Chondrocyte (in vitro differentiated cells): ENCODE results near the gene GMPR. TPM values are rescaled to one million over a fixed set of nuclear protein-coding genes. Genes with fewer than 3 reads are reported as not detected.

ENCODE experiments used
- DNase-seq: peaks from one replicate; pipeline ENCODE4 v3.0.0; 2021; ENCODE audit warnings: mixed read lengths, low spot score
- H3K27ac Mint-ChIP-seq: one replicate; pipeline ENCODE4 v1.8.0; 2021; ENCODE audit warnings: mild to moderate bottlenecking, moderate library complexity, mixed read lengths; ENCODE audit not compliant: unreplicated experiment
- H3K27me3 Mint-ChIP-seq: 2 replicates; pipeline ENCODE4 v1.8.0; 2021; ENCODE audit warnings: low read depth, mixed read lengths
- H3K36me3 Mint-ChIP-seq: 2 replicates; pipeline ENCODE4 v1.8.0; 2021; ENCODE audit warnings: low read depth, mixed read lengths
- H3K4me1 Mint-ChIP-seq: 2 replicates; pipeline ENCODE4 v1.8.0; 2021; ENCODE audit warnings: low read depth, mild to moderate bottlenecking, mixed read lengths
- H3K4me3 Mint-ChIP-seq: one replicate; pipeline ENCODE4 v1.8.0; 2021; ENCODE audit warnings: mild to moderate bottlenecking, moderate library complexity, mixed read lengths; ENCODE audit not compliant: unreplicated experiment
- H3K9me3 Mint-ChIP-seq: 2 replicates; pipeline ENCODE4 v1.8.0; 2021; ENCODE audit warnings: low read depth, mixed read lengths
- total RNA-seq: library from RNA; stranded (reverse); gene quantifications from 3 replicates; pipeline ENCODE4 v1.2.1, GENCODE V29; 2021
- TF ChIP-seq, protein P1 (sequence below): fragments of 200-600 bp; sonication (generic); IDR thresholded peaks from 2 replicates; pipeline ENCODE4 v1.5.0; 2021; ENCODE audit warnings: antibody characterized with exemption, mild to moderate bottlenecking, moderate library complexity

The GMPR gene
- total RNA-seq, 1 donor from 2014 or later = 9.7 TPM

DNA sequence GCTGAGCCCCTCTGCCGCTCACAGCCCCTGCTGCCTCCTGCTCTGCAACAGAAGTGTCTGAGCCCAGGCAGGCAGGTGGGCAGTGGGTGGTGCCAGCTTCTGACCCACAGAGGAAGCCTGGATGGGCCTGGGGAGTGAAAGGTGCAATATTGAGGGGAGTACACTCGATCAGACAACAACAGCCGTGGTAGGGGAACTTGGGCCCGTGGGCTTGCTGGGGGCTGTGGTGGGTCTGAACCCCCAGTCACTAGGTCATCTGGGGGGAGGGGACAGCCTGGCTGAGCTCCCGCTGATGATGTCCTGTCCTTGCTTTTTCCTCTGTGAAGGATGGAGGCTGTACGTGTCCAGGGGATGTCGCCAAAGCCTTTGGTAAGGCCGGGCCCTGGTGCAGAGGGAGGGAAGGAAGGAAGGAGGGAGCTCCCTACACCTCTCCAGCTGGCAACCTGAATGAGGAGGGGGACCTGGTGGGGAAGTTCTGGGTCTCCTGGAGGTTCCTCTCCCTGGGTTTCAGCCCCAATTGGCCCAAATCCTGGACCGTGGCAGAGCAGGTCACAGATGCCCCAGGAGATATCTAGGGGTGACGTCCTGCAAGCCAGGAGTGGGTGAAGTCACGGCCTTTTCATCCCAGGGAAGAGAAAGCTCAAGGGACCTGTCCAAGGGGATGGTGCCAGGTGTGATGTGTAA, 47.2 kb downstream of the GMPR start:
- Mint-ChIP-seq H3K4me1 (peaks cover 10% of the 10 kb centered on the region), H3K27ac (no peak overlapping the region), H3K27me3 (no peaks in the 10 kb centered on the region), H3K4me3 (no peak overlapping the region), H3K36me3 (peaks cover 1% of the 10 kb centered on the region), H3K9me3 (no peaks in the 10 kb centered on the region)
- DNase-seq = no peak
- TF ChIP-seq, protein P1, sequence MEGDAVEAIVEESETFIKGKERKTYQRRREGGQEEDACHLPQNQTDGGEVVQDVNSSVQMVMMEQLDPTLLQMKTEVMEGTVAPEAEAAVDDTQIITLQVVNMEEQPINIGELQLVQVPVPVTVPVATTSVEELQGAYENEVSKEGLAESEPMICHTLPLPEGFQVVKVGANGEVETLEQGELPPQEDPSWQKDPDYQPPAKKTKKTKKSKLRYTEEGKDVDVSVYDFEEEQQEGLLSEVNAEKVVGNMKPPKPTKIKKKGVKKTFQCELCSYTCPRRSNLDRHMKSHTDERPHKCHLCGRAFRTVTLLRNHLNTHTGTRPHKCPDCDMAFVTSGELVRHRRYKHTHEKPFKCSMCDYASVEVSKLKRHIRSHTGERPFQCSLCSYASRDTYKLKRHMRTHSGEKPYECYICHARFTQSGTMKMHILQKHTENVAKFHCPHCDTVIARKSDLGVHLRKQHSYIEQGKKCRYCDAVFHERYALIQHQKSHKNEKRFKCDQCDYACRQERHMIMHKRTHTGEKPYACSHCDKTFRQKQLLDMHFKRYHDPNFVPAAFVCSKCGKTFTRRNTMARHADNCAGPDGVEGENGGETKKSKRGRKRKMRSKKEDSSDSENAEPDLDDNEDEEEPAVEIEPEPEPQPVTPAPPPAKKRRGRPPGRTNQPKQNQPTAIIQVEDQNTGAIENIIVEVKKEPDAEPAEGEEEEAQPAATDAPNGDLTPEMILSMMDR = no peak

DNA sequence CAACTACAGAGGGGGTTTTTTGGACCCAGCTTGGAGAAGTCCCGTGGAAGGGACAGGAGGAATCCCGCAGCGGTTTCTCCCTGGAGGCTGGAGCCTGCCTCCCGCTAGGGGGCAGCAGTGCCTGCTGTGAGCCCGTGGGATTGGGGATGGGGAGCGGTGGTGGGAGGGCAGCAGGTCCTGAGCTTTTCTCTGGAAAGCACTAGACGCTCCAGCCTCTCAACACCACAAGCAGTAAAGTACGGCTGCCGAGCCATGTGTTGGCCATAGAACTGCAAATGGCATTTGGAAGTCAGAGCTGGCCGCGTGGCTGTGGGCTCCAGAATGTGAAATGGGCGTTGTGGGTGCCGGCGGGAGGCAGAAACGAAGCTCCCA, 47.8 kb downstream of the GMPR start:
- Mint-ChIP-seq H3K4me3 (no peak overlapping the region), H3K9me3 (no peaks in the 10 kb centered on the region), H3K4me1 (peaks cover 10% of the 10 kb centered on the region), H3K36me3 (peaks cover 1% of the 10 kb centered on the region), H3K27me3 (no peaks in the 10 kb centered on the region), H3K27ac (no peak overlapping the region)
- TF ChIP-seq, protein P1 = peak; percentile 91
- no peak for DNase-seq

DNA sequence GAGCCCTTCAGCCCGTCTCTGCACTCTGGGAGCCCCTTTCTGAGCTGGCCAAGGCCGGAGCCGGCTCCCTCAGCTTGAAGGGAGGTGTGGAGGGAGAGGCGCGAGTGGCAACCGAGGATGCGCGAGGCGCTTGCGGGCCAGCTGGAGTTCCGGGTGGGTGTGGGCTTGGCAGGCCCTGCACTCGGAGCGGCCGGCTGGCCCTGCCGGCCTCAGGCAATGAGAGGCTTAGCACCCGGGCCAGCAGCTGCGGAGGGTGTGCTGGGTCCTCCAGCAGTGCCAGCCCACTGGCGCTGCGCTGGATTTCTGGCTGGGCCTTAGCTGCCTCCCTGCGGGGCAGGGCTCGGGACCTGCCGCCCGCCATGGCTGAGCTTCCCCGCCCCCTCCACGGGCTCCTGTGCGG, 49.8 kb downstream of the GMPR start:
- DNase-seq = no peak
- H3K27me3 Mint-ChIP-seq = no peaks in the 10 kb centered on the region
- H3K27ac Mint-ChIP-seq = no peak overlapping the region
- no peak overlapping the region for H3K4me3 Mint-ChIP-seq
- TF ChIP-seq, protein P1 = no peak
- H3K4me1 Mint-ChIP-seq = peaks cover 9% of the 10 kb centered on the region
- no peaks in the 10 kb centered on the region for H3K9me3 Mint-ChIP-seq
- H3K36me3 Mint-ChIP-seq = peaks cover 1% of the 10 kb centered on the region

DNA sequence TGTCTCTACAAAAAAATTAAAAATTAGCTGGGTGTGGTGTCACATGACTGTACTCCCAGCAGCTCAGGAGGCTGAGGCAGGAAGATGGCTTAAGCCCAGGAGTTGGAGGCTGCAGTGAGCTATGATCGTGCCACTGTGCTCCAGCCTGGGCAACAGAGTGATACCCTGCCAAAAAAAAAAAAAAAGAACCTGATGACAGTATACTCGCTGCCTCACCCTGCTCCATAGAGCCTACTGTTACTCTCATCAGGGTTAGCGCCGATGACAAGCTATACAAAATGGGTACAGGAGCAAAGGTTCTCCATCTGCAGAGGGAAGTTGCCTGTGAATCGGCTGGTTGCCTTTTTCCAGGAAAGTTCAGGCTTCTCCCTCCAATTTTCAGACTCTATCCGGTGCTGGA, 53.4 kb downstream of the GMPR start:
- Mint-ChIP-seq H3K36me3 (peaks cover 6% of the 10 kb centered on the region), H3K27me3 (no peaks in the 10 kb centered on the region), H3K27ac (no peak overlapping the region), H3K4me3 (no peak overlapping the region), H3K9me3 (no peaks in the 10 kb centered on the region), H3K4me1 (no peaks in the 10 kb centered on the region)
- TF ChIP-seq, protein P1 = no peak
- no peak for DNase-seq

DNA sequence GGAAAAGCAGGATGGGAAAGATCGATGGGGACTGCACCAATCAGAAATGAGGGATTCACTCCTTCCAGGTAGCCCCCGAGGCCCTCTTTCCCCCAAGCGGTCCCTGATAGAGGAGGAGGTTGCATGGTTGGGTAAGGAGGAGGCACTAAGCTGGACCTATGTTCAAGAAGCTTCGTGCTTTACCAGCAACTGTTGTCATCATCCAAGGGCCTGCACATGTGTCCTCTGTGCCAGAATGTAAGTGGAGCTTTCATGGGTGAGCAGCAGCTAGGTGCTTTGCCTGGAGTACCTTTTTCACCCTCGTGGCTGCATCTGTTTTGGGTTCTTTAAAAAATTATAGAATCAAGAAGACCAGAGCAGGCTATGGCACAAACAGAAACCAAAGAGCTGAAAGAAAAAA, 54.0 kb downstream of the GMPR start:
- no peak for DNase-seq
- Mint-ChIP-seq H3K36me3 (peaks cover 6% of the 10 kb centered on the region), H3K4me3 (no peak overlapping the region), H3K27me3 (no peaks in the 10 kb centered on the region), H3K27ac (no peak overlapping the region), H3K9me3 (no peaks in the 10 kb centered on the region), H3K4me1 (no peaks in the 10 kb centered on the region)
- TF ChIP-seq, protein P1 = no peak
